Fibroblast of the aortic adventitia (primary cell): ENCODE measurements around the gene ZNF423. TPM values are rescaled to one million over a fixed set of nuclear protein-coding genes. Genes with fewer than 3 reads are reported as not detected.

Experiments used
- DNase-seq: peaks from one replicate; pipeline ENCODE4 v3.0.0-alpha.2; 2010; ENCODE audit warnings: low read depth
- H3K4me3 ChIP-seq: 2 replicates; pipeline ENCODE4 v1.5.1; 2011; ENCODE audit warnings: low read depth, mild to moderate bottlenecking, control low read depth, low read length, moderate library complexity
- total RNA-seq: library from RNA; depleted of rRNA; stranded (reverse); fragments of >200 nt; gene quantifications from 2 replicates; pipeline ENCODE4 v1.2.3, GENCODE V29; 2012; ENCODE audit warnings: low replicate concordance
- TF ChIP-seq, protein P1 (sequence below): IDR thresholded peaks from 2 replicates; pipeline ENCODE4 v1.5.1; 2011; ENCODE audit warnings: mild to moderate bottlenecking, low read length, control low read depth, inconsistent platforms; ENCODE audit not compliant: insufficient read depth

The ZNF423 gene
- total RNA-seq, 1 donor = 13.5 TPM

DNA sequence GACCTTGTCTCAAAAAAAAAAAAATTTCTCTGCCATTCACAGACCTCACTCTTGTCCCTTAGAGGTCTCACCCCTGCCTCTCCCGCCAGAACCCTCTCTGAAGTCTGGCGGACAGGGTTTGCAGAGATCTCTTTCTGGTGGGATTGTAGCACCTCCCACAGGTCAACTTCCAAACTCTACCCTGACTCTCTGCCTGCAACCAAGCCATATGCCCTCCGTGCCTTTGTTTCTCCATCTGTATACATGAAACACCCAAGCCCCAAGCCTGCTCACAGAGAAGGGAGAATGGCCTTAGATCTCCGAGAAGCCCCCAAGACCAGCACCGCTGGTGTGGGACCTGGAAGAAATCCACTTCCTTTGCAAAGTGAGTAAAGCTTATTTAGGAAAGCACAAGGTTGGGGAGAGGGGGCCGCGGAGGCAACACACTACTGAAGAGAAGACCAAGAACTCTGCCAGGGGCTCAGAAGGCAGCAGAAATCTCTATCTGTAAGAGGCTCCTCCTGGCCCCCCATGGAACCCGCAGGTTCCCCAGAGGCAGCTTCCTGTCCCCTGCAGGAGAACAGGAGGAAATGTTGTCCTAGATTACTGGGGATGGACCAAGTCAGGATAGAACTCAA lies 262.4 kb downstream of the ZNF423 start:
- DNase-seq = no peak
- TF ChIP-seq, protein P1, sequence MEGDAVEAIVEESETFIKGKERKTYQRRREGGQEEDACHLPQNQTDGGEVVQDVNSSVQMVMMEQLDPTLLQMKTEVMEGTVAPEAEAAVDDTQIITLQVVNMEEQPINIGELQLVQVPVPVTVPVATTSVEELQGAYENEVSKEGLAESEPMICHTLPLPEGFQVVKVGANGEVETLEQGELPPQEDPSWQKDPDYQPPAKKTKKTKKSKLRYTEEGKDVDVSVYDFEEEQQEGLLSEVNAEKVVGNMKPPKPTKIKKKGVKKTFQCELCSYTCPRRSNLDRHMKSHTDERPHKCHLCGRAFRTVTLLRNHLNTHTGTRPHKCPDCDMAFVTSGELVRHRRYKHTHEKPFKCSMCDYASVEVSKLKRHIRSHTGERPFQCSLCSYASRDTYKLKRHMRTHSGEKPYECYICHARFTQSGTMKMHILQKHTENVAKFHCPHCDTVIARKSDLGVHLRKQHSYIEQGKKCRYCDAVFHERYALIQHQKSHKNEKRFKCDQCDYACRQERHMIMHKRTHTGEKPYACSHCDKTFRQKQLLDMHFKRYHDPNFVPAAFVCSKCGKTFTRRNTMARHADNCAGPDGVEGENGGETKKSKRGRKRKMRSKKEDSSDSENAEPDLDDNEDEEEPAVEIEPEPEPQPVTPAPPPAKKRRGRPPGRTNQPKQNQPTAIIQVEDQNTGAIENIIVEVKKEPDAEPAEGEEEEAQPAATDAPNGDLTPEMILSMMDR = no peak
- H3K4me3 ChIP-seq = no peak overlapping the region

GRCh38 chr16:49592546-49593423 lies 263.1 kb downstream of the ZNF423 start:
- DNase-seq = peak; percentile 51
- no peak overlapping the region for H3K4me3 ChIP-seq
- TF ChIP-seq, protein P1 = peak; percentile 84

DNA sequence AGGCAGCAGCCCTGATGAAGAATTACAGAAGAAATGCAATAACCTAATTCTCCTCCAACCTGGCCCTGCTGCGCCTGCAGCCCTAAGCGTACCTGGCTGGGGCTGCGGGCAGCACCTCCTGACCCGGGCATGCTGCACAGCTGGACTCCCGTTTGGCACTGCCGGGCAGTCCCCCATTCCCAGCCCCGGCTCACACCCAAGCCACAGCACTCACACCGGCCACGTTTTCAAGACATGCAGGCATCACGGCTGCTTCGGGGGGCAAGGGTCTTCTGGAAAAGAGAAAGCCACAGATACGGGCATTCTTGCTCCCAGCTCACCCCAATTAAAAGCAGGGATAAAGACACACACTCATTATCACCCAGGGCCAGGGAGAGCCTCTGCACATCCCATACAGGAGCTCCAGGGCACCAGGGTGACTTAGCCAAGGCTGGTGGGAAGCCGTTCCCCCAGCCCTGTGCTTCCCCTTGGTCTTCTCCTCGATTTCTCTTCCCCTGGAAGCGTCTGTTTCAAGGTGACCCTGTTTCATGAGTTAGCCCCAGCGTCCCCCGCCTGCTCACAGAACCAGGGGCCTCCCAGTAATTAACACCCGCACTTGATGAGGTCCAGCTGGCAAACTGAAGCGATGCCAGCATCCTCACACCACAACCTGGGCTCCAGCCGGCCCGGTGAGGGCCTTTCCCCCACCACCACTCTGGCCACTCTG lies 265.6 kb downstream of the ZNF423 start:
- H3K4me3 ChIP-seq = no peak overlapping the region
- TF ChIP-seq, protein P1 = no peak
- no peak for DNase-seq

DNA sequence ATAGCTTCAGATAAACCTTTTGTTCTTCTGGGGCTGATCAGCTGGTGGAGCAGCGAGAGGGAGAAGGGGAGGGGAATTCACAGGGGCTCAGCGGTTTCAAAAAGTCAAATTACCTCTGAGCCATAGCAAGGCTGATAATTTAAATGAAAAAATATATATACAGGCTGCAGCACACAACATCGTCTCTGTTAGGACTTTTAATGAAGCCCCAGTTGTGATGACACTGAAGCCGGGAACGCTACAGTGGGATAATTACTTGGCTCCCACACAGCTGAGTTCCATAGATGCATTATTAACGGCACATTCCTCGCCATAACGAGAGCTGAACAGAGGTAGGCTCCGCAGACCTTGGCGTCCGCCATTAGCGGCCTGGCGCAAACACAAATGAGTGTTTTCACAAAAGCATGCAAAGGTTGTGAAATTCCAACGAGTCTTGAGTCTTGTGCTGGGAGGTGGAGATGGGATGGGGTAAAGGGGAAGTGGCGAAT lies 266.3 kb downstream of the ZNF423 start:
- TF ChIP-seq, protein P1 = no peak
- DNase-seq = no peak
- H3K4me3 ChIP-seq = no peak overlapping the region

DNA sequence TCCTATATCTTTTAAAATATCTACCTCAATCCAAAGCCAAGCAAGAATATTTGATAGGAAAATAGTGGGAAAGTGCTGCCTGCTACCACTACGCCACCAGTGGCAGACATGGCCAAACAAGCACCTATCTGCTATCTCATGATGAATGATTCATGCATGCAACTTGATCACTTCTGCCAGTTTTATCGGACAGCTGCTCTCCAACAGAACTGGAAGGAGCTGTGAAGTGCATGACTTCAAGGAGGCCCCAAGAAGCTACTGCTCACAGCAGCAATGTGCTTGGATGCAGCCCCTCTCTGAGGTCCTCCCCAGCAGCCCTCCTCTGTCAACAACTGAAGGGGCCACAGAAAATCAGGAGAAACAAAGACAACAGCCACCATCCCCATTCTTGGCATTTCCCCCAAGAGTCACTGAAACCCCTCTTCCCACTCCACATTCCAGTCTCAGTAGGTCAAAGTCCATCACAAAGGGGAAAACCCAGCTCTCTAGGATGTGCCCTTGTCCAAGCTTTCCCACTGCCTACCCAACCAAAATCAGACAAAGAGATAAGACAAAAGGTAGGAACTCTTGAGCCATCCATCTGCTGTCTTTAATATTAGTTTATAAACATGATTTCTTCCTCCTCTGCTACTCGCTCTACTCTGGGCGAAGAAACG lies 267.1 kb downstream of the ZNF423 start:
- TF ChIP-seq, protein P1 = no peak
- peak; percentile 27 for DNase-seq

DNA sequence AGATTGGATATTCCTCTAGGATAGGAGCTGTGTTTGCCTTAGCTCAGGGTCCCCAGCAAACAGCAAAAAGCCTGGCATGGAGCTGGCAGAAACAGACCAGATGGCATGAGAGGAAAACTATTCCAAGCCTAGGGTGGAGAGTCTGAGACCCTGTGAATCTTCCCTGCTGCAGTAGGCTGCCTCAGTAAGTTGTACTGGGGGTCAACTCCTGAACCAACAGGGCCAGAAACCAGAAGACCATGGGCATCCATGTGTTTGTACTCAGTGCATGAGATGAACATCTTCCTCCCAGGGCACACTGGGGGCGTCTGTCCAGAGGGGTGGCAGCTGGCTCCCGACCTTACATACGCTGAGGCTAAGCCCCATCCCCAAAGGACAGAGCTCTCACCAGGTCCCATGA lies 267.9 kb downstream of the ZNF423 start:
- TF ChIP-seq, protein P1 = no peak
- DNase-seq = no peak
- H3K4me3 ChIP-seq = no peak overlapping the region

More for the DNA sequence above, 267.1 kb downstream of the ZNF423 start:
- H3K4me3 ChIP-seq = no peak overlapping the region
